ENCODE measurements around the gene NDE1. TPM values are rescaled to one million over a fixed set of nuclear protein-coding genes. Genes with fewer than 3 reads are reported as not detected.

The NDE1 gene
- polyA plus RNA-seq, 2 of the 4 experiments (the other 2 are of a cell fraction), result 27.6 to 30.6 TPM

GRCh38 chr16:15658149-15658548, 8.1 kb downstream of the NDE1 start (continued):
- TF ChIP-seq CTCF (IDR thresholded peaks at IDR 0.05), result no peak
- TF ChIP-seq HES2 (IDR thresholded peaks at IDR 0.05), result no peak

GRCh38 chr16:15658556-15658955, 8.5 kb downstream of the NDE1 start:
- POLR2A ChIA-PET, result no interaction called here
- WGBS (ENCODE audit: missing lambda C conversion rate), result 79% methylated on average over 5 of the region's 5 CpGs
- no peaks in the 10 kb centered on the region for H3K9me3 ChIP-seq
- no peak overlapping the region for H3K27ac ChIP-seq
- TF ChIP-seq CEBPB (IDR thresholded peaks at IDR 0.05) (no peak), HOXA7 (CRISPR knock-in tag; IDR thresholded peaks at IDR 0.05) (no peak), RFX5 (IDR thresholded peaks at IDR 0.05) (no peak), MAFK (IDR thresholded peaks at IDR 0.05; ENCODE audit: partially characterized antibody) (no peak), HDAC2 (IDR thresholded peaks at IDR 0.05) (no peak), CHD4 (IDR thresholded peaks at IDR 0.05; ENCODE audit: borderline replicate concordance) (no peak), PHF8 (IDR thresholded peaks at IDR 0.05; ENCODE audit: borderline replicate concordance, low read depth) (no peak), ELK1 (IDR thresholded peaks at IDR 0.05; ENCODE audit: low read depth, low read length) (no peak), CBX2 (IDR thresholded peaks at IDR 0.05; ENCODE audit: borderline replicate concordance, low read depth) (no peak), REST (IDR thresholded peaks at IDR 0.05) (no peak), EHF (CRISPR knock-in tag; IDR thresholded peaks at IDR 0.05) (no peak), RNF2 (IDR thresholded peaks at IDR 0.05; ENCODE audit: borderline replicate concordance, low read depth) (no peak), PBX3 (IDR thresholded peaks at IDR 0.05) (no peak), CHD2 (IDR thresholded peaks at IDR 0.05; ENCODE audit: low read length, partially characterized antibody) (no peak), ESRRA (IDR thresholded peaks at IDR 0.05; ENCODE audit: borderline replicate concordance, low read length) (no peak)
- no peaks in the 10 kb centered on the region; the same call in 2 of the 3 replicates for H3K4me1 ChIP-seq
- no peak overlapping the region for H3K4me2 ChIP-seq
- FAIRE-seq, result no peak
- no peak for DNase-seq (ENCODE audit: low read depth in 1 of 2, low spot score in 1 of 2)
- CTCF ChIA-PET, result interaction anchor here (0.9 to 1.8 kb wide), 5 partner anchors 12 to 45 kb away, joined by 3 to 6 read pairs (median 5); partner anchors contain the start of gene MARF1
- ATAC-seq, result no peak
- no peak overlapping the region for H3K4me3 ChIP-seq

Data from A549 (cell line).